GM10266 (cell line): ENCODE data around the gene NFIX.

ENCODE experiments used
- DNase-seq: peaks from one replicate; pipeline ENCODE4 v3.0.0; 2012; ENCODE audit errors: extremely low spot score
- TF ChIP-seq, protein P1 (sequence below): IDR thresholded peaks from 2 replicates; pipeline ENCODE4 v1.5.1; 2012; ENCODE audit warnings: mild to moderate bottlenecking, low read depth; ENCODE audit not compliant: control insufficient read depth, insufficient read depth; ENCODE audit errors: missing control alignments

NFIX gene

DNA sequence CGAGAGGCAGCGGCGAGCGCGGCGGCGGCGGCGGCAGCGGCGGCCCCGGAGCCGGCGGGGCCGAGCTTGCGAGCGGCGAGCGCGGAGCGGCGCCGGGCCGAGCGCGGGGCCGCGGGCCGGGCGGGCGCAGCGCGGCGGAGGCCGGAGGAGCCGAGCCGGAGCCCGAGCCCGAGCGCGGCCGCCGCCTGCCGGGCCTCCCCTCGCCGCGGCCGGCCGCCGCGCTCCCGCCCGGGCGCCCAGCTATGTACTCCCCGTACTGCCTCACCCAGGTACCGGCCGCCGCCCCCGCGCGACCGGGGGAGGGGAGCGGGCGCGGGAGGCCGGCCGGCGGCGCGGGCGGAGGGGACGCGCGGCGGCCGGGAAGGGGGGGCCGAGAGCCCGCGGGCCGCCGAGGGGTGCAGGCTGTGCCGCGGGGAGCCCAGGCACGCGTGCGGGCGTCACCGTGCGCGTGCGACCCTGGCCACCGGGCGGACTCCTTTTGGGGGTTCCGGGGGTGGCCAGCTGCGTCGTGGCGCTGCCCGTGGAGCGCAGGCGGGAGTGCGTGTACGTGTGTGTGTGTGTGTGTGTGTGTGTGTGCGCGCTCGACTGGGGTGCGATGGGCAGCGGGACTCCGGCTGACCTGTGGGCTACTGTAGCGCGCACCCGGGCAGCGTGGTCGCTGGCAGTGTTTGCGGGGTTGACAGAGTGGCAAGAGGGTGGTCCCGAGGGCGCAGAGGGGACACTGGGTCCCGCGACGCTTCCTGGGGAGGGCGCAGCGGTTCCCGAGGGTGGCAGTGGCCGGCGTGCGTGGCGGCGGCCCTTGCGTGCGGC is 526 bp downstream of the NFIX start:
- DNase-seq = peak; percentile 83
- TF ChIP-seq, protein P1, sequence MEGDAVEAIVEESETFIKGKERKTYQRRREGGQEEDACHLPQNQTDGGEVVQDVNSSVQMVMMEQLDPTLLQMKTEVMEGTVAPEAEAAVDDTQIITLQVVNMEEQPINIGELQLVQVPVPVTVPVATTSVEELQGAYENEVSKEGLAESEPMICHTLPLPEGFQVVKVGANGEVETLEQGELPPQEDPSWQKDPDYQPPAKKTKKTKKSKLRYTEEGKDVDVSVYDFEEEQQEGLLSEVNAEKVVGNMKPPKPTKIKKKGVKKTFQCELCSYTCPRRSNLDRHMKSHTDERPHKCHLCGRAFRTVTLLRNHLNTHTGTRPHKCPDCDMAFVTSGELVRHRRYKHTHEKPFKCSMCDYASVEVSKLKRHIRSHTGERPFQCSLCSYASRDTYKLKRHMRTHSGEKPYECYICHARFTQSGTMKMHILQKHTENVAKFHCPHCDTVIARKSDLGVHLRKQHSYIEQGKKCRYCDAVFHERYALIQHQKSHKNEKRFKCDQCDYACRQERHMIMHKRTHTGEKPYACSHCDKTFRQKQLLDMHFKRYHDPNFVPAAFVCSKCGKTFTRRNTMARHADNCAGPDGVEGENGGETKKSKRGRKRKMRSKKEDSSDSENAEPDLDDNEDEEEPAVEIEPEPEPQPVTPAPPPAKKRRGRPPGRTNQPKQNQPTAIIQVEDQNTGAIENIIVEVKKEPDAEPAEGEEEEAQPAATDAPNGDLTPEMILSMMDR = no peak

DNA sequence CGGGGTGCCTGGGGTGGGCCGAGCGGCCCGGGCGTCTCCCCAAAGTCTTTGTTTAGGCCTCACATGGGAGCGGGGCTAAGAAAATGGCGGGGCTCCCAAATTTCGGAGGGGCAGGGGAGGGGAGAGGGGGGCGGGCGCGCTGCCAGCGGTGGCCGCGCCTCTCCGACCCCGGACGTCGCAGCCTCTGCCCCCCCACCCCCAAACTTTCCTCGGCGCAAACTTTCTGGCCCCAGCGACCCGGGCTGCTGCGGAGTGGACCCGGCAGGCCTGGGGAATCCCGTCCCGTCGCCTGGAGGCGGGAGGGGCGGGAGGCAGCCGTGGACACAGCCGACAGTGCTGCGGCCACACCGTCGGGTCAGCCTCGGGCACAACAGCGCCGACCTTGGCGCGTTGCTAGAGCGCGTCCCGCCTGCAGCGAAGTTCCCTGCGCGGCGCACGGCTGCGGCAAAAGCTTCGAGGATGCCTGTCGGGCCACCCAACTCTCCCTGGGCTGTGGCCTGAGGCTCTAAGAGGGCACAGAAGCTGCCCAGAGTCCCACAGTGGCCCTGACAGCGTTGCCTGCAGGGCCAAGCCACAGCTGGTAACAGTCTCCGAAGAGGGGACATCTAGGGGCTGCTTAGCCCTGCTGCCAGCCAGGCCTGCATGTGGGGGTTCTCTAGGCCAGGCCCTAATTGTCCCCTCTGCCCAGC is 1.3 kb downstream of the NFIX start:
- TF ChIP-seq, protein P1 = no peak

DNA sequence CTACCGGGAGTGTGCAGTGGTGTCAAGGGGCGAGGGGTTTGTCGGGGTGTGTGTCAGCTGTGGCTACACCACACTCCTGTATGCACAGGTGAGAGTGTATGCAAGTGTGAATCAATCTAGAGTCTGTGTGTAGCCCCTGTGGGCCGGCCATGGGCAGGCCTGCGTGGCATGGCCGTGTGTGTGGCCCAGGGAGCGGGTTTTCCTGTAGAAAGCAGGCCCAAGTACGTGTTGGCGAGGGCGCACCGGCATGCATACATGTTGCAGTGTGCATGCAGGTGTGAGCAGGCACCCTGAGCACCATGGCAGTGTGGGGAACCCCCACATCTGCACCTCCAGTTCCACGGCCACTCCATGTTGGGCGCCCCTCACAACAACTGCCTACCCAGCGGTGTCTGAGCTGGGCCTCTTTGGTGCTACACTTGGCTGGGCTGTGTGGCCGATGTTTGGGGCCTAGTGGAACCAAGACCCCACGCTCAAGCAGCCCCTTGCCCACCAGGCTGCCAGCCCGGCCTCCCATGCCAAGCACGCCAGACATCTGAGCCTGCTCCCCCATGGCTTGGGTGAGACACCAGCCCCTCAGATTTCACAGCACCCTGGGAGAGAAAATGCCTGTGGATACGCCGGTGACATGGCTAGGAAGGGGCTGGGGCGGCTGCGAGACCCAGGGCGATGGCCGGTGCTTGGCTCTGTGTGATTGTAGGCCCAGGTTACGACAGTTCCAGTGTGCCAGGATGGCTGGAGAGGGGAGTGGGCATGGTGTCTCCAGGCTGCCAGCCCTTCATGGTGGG is 2.1 kb downstream of the NFIX start:
- peak; percentile 32 for DNase-seq
- TF ChIP-seq, protein P1 = no peak

More for the DNA sequence above, 1.3 kb downstream of the NFIX start:
- peak; percentile 28 for DNase-seq

DNA sequence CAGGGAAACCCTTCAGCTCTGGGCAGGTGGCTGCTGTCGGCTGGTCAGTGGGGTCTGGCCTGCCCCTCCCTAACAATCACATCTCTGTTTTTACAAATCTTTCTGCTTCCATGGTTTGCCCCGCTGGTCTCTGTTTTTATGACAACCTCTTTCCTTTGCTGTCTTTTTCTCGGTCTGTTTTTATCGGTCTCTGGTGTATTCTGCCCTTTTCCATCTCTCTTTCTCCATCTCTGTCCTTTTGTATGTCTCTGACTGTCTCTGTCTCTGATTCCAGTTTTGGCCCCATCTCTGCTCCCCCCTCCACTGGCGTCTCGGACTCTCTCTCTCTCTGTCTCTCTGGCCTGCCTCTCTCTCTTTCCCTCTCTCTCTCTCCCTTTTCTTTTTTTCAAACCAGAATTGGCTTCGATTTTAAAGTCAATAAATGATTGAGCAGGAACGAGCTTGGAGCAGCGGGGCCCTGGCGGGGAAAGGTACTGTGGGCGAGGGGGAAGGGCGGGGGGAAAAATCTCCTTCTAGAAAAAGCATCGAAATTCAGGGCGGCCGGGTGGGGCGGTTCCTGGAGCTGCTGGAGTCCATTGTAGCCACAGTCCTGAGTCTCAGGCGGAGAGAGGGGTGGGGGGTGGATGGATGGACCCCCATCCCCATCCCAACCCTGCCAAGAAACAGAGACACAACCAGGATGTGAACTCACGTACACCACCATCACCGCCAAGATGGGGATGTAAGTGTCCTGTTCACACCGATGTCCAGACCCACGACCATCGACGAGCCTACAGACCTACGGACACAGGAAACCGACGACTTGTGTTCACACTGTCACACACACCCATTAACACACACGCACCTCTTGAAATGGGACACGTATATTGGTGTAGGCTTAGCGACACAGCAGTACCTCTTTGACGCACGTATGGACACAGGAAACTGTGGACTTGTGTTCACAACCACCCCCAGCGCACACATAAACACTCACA is 3.0 kb downstream of the NFIX start:
- TF ChIP-seq, protein P1 = no peak
- DNase-seq = peak; percentile 21

DNA sequence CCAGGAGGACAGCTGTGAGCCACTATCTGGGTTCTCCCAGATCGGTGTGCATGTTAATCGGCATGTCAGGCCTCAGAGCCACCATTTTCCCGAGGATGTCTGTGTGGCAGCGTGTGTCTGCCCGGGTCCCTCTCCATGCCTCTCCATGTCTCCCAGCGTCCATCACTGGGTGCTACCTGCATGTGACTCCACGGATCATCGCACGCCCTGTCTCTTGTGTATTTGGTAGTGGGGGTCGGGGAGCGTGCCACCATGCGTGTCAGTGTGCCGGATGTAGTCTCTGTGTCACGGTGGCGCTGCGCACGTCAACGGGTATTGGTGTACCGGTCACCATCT is 5.9 kb downstream of the NFIX start:
- DNase-seq = no peak
- TF ChIP-seq, protein P1 = no peak

DNA sequence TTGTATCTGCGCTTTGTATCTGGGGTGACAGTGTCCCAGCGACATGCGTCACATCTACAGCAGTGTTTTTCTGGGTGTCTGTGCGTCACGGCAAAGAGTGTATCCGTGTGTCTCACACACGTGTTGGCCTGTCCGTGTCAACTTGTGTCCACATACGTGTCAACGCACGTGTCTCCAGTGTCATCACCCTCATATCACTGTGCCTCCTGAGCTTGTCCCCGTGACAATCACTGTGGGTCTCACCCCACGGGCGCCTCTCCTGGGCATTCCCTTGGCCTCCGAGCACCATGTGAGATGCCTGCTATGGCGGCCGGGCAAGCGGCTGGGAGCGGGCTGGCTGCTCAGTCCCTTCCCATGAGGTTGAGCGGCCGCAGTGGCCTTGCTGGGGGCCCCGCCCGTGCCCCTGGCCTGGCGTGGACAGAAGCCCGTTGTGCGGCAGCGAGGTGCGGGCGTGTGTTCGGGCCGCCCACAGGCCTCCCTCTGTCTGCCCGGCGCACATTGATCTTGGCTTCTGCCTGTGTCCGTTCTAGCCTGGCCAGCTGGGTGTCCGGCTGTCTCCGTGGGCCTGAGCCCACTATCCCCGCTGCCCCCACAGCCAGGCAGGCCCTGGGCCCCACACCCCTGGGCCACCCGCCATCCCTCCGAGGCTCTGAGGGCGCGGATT is 6.4 kb downstream of the NFIX start:
- TF ChIP-seq, protein P1 = no peak
- DNase-seq = no peak
